ENCODE measurements around the gene ZNF740. TPM values are rescaled to one million over a fixed set of nuclear protein-coding genes. Genes with fewer than 3 reads are reported as not detected.

Gene ZNF740
- total and polyA plus RNA-seq, 2 of the 8 experiments (the other 6 are each of a cell fraction or from before 2014, with no cell fraction given): 8.2 to 40.0 TPM

GRCh38 chr12:53166837-53167236 is 13.7 kb upstream of the ZNF740 start (continued):
- TF ChIP-seq CTCF (IDR thresholded peaks at IDR 0.05; ENCODE audit: control extremely low read depth in 1 of 3, insufficient read depth in 1 of 3, low read depth in 1 of 3, low read length in 3 of 3): no peak
- TF ChIP-seq ZNF274 (IDR thresholded peaks at IDR 0.05; ENCODE audit: borderline replicate concordance, extremely low read depth, low read length): no peak
- TF ChIP-seq MAX (IDR thresholded peaks at IDR 0.05): no peak
- no peak for TF ChIP-seq SAP30 (IDR thresholded peaks at IDR 0.05; ENCODE audit: insufficient read depth, insufficient replicate concordance, low read length)
- TF ChIP-seq EGR1 (IDR thresholded peaks at IDR 0.05; ENCODE audit: borderline replicate concordance, low read depth, low read length): no peak
